ENCODE results near the gene KCNJ10.

KCNJ10 gene

GRCh38 chr1:160098852-160099561 lies 29.0 kb upstream of the KCNJ10 start:
- DNase-seq (ENCODE audit: low spot score) = peak; percentile 99

DNA sequence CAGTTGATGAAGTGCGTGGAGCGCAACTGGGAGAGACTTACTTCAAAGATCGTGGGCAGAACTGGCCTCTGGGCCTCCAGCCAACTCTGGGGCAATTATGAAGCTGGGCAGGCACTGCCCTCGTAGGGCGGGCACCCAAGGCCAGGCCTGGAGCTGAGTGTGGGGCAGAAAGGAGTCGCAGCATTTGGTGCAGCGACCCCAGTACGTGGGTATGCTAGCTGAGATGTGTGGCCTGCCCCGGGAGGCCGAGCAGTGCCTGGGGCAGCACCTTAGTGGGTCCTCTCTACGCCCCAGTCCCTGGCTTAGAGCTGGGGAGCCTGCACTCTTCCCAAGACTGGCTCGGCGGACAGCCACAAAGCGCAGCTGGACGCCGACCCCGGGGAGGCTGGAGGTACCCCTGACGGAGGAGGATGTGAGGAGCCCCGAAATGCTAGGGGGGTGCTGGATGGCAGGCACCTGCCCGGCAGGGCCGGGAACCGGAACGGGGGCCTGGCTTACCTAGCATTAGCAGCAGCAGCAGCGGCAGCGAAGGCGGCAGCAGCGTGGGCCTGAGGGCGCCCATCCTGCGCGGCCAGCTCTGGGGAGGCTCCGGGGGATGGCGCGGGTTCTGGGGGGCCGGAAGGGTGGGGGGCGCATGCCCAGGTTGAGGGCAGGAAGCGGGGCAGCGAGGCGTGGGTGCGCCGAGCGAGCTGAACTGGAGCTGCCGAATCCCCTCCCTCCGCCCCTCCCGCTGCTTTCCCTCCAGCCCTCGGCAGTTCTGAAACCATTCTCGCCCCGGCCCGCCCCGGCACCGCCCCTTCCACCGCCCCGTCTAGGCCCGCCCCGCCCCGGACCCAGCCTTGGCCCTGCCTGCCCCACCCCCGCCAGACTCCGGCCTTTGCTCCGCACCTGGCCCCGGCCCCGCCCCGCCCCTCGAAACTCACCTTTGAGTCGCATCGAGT lies 28.2 kb upstream of the KCNJ10 start, which contains the start of gene IGSF8:
IGSF8 (minus strand) TSS at position 709 of the 941 bp plus-strand sequence; CDS start at position 562, 147 bp downstream.
- peak; percentile 94 for DNase-seq (ENCODE audit: low spot score)

DNA sequence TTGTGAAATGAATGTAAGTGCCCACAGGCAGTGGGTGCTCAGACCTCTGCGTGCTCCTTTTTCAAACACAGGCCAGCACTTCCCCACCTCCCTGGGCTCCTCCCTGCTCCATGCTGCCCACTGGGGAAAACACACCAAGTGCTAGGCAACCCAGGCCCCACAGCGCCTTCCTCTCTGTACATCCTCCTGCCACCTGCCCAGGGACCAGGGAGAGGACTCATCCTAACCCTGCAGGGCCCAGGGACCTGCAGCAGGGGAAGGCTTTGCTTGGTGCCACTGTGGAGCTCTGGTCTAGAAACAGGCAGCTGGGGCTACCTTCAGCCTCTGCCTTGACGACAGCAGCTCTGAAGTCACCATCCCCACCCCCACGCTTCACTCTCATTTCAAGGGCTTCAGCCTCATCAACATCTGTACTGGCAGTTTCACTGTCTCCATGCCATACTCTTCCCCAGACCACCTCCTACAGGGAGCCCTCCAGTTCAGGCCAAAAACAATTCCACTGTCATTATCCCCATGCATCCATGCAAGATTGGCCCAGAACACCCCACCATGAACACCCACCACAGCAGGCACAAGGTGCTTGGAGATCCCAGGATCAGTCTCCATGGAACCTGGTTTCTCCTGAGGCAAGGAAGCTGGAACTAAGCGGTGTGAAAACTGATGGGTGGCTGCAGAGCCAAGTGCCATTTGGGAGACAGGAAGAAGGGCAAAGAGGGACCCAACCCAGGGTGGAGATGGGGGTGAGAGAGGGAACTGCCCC lies 27.4 kb upstream of the KCNJ10 start:
- no peak for DNase-seq (ENCODE audit: low spot score)

DNA sequence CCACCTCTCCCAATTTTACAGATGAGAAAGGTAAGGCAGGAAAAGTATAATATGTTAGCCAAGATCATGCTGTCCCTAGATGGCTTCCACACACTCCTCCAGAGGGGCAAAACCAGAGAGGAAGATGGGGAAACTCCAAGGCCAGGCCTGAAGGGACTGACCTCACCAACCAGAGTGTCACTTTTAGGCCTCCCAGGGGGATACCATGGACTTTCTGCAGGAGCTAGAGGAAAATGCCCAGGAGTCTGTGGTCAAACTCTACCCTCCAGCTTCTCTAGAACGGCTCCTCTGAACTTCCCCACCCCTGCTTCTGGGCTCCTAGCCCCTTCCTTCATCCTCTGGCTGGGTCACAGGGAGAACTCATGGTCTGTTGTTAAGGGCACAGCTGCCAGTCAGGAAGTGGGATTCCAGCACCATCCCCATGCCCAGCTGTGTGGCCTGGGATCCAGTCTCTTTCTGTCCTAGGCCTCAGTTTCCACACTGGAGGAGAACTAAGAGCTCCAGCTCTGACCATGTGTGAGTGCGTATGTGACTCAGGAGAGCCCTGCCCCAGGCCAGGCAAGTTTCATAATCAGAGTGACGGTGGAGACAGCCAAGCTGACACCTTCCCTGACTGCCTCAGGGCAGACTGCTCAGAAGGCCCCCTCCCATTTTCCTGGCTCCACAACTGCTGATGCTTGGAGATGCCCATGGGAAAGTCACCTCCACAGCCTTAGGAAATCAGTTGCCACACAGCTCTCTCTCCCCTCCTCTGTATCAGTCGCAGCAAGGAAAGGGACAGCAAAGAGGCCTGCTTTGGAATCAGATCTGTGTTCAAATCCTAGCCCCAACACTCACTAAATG lies 26.5 kb upstream of the KCNJ10 start:
- no peak for DNase-seq (ENCODE audit: low spot score)

DNA sequence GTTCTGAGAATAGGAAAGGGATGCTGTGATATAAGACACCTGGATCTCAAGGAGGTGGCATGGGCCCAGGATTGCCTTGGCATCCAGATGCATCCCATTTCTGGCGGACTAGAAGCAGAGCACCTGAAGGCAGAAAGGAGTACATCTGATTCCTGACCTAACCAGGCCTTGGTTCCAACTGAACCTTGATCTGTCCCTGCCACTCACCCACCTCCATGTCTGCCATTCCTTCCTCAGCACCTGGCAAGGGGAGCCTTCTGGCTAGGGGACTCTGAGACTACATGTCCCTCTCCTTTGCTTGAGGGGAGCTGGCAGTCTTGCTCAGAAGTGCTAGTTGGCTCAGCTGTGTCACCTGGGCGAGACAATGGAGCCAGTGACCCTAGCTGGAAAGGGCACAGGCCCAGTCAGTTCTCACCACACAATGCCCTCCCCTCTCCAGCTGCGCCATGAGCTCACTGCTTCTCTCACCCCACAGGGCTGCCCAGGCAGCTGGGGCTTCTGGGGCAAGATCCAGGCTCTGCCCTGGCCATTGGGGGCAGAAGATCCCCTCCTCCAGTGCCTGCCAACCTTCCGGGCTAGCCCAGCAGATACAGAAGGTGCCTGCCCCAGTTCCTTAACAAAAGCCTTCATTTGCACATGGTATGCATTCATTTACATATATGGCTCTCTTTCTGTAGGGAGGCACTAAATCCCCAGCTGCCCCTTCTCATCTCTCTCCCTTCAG lies 25.6 kb upstream of the KCNJ10 start:
- DNase-seq (ENCODE audit: low spot score) = no peak

DNA sequence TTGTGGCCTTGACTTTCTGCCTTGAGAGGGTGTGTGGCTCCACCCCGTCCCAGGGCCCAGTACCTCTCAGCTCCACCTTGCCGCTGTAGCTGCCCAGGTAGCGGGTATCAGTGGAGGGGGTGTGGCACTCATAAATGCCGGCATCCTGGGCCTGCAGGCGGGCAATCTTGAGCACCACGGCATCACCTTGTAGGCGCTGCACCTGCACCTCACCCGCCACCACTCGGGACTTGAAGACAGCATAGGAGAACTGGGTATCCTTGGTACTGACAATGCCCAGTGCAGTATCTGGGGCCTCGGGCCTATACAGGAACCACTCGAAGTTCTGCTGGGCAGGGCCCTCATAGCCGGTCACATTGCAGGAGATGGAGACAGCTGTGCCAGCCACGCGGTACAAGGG lies 24.8 kb upstream of the KCNJ10 start:
- no peak for DNase-seq (ENCODE audit: low spot score)

- no peak for DNase-seq (ENCODE audit: low spot score)
Observed at GRCh38 chr1:160094291-160094625, 24.3 kb upstream of the KCNJ10 start.

GRCh38 chr1:160093624-160094290 lies 23.8 kb upstream of the KCNJ10 start:
- DNase-seq (ENCODE audit: low spot score) = no peak

DNA sequence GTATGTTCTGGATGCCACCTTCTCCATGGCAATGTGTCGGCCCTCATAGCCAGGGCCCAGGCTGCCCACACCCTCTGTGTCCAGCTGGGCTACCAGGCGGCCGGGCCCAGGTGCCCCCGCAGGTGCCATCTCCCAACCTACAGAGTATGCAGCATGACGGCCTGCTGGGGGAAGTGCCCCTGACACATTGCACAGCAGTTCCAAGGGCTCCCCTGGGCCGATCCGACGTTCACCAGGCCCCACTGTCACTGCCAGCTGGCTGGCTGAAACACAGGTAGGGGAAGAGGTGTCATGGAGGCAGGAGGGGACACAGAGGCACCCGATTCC lies 23.1 kb upstream of the KCNJ10 start:
- DNase-seq (ENCODE audit: low spot score) = no peak

GRCh38 chr1:160092366-160093068 lies 22.6 kb upstream of the KCNJ10 start:
- no peak for DNase-seq (ENCODE audit: low spot score)

DNA sequence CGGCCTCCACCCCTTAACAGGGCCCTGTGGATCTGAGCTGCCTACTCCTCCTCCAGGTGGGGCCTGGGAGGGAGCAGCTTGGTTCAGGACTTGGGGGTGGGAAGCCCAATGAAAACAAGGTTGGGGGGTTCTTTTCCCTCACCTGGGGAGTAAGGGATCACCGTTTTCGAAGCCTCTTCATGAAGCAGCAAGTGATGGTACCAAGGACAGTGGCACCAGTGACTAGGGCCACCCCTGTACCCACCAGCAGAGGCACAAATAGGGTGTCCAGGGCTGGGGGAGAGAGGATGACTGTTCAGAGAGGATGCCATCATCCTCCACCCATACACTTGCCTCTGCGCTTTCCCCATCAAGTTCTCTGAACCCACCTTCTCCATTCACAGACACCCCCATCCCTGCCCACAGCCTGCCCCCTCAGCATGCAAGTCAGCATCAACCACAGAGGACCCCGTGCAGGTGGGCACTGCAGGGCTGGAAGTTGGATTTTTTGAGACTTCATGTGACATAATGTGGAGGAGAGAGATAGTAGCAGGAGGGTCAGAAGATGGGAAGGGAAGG lies 21.8 kb upstream of the KCNJ10 start:
- DNase-seq (ENCODE audit: low spot score) = no peak

DNA sequence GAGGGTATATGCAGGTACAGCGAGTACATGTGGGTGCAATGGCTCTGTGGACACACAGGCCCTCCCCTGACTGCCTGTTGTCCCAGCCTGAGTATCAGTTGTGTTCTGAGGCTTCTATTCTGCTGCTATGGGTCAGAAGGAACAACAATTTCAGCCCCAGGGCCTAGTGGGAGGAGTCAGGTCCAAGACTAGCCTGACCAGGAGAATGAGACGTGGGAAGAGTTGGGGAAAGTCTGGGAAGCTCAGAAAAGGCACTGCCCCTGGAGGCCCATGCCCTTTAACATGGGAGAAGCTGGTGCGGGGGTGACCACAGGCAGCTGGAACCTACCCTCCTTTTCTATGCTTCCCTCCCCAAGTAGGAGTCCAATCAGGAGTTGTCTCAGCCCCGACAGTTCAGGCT lies 20.8 kb upstream of the KCNJ10 start:
- DNase-seq (ENCODE audit: low spot score) = no peak

GRCh38 chr1:160089883-160090282 lies 19.9 kb upstream of the KCNJ10 start:
- no peak for DNase-seq (ENCODE audit: low spot score)

- DNase-seq (ENCODE audit: low spot score) = no peak
Observed at GRCh38 chr1:160087118-160087662, 17.2 kb upstream of the KCNJ10 start.

- DNase-seq (ENCODE audit: low spot score) = no peak
Observed at GRCh38 chr1:160086456-160086892, 16.5 kb upstream of the KCNJ10 start.

- peak; percentile 78 for DNase-seq (ENCODE audit: low spot score)
Observed at GRCh38 chr1:160085686-160086455, 15.9 kb upstream of the KCNJ10 start.

GRCh38 chr1:160084771-160085321 lies 14.9 kb upstream of the KCNJ10 start:
- DNase-seq (ENCODE audit: low spot score) = no peak

Data from left forelimb (tissue), 1 donor.